Right ventricle myocardium inferior (tissue), 1 donor: ENCODE data around the gene SRGAP2C. TPM values are rescaled to one million over a fixed set of nuclear protein-coding genes. Genes with fewer than 3 reads are reported as not detected.
"Not testable (repeated sequence)": the region's sequence is repeated elsewhere in the genome, so short reads cannot be mapped to it uniquely, and the experiment has no call there.

Source experiments
- ATAC-seq: fragments of 200-7000 bp; cut with Tn5 transposase; one replicate; pipeline ENCODE4 v1.9.1; 2020; ENCODE audit warnings: mild to moderate bottlenecking, moderate library complexity
- DNase-seq: peaks from one replicate; pipeline ENCODE4 v3.0.0; 2021; ENCODE audit errors: missing footprints
- intact Hi-C: fragments of 100-400 bp; cut with DNase I; formaldehyde crosslinking; loops from one replicate; pipeline ENCODE4 v1.11.0; 2022
- long read RNA-seq: library from polyadenylated mRNA; unstranded; transcript quantifications from one replicate; pipeline ENCODE4 v2.0.0, GENCODE V29; 2021
- total RNA-seq: library from RNA; stranded (reverse); fragmentation: NEBNext Ultra II Directional; extraction: Animal tissue kit (Norgen Biotek cat#: 25700); gene quantifications from one replicate; pipeline ENCODE4 v1.2.1, GENCODE V29; 2021
- donor health status: DM: no; HTN: yes; CAD: no; lungs with severe emphysema.

Gene SRGAP2C
- total RNA-seq = 14.0 TPM
- long read RNA-seq, full-length matches to known transcripts = 2 of 6 reads
- long read RNA-seq, partial matches to known transcripts = 0 of 6 reads
- long read RNA-seq, other reads (novel, unspliced or antisense) = 4 of 6 reads

- intact Hi-C loops = not testable (repeated sequence)
- peak; percentile 93 for DNase-seq
- peak; percentile 94 for ATAC-seq
Observed at GRCh38 chr1:121184290-121185127, at the start of gene SRGAP2C, which contains the start of gene FAM72B. Gene SRGAP2C, plus strand, starts transcription at chr1:121184975. Its CDS starts 2,472 bp downstream, at chr1:121187447. Gene FAM72B, minus strand, starts transcription at chr1:121184340. Its CDS starts 851 bp downstream, at chr1:121183489.

- ATAC-seq, intact Hi-C loops, DNase-seq: not testable (repeated sequence)
Observed at GRCh38 chr1:121140393-121140792, 44.4 kb upstream of the SRGAP2C start.

- intact Hi-C loops, DNase-seq: not testable (repeated sequence)
- ATAC-seq = peak; percentile 65
Observed at GRCh38 chr1:121148489-121149190, 36.1 kb upstream of the SRGAP2C start.

- ATAC-seq = peak; percentile 49
Observed at GRCh38 chr1:121151294-121151693, 33.5 kb upstream of the SRGAP2C start.

GRCh38 chr1:121152788-121153187 lies 32.0 kb upstream of the SRGAP2C start:
- DNase-seq, intact Hi-C loops, ATAC-seq: not testable (repeated sequence)

More at GRCh38 chr1:121151294-121151693, 33.5 kb upstream of the SRGAP2C start:
- intact Hi-C loops, DNase-seq: not testable (repeated sequence)

- DNase-seq, intact Hi-C loops, ATAC-seq: not testable (repeated sequence)
Observed at GRCh38 chr1:121154811-121155210, 30.0 kb upstream of the SRGAP2C start.

- DNase-seq, intact Hi-C loops: not testable (repeated sequence)
- peak; percentile 36 for ATAC-seq
Observed at GRCh38 chr1:121155671-121156358, 29.0 kb upstream of the SRGAP2C start.

GRCh38 chr1:121156958-121157603 lies 27.7 kb upstream of the SRGAP2C start:
- peak; percentile 59 for ATAC-seq
- DNase-seq, intact Hi-C loops: not testable (repeated sequence)

GRCh38 chr1:121157609-121158008 lies 27.2 kb upstream of the SRGAP2C start:
- intact Hi-C loops, ATAC-seq, DNase-seq: not testable (repeated sequence)

GRCh38 chr1:121160118-121160517 lies 24.7 kb upstream of the SRGAP2C start:
- DNase-seq, intact Hi-C loops, ATAC-seq: not testable (repeated sequence)

GRCh38 chr1:121161199-121161901 lies 23.4 kb upstream of the SRGAP2C start:
- ATAC-seq, intact Hi-C loops, DNase-seq: not testable (repeated sequence)

GRCh38 chr1:121163850-121164757 lies 20.7 kb upstream of the SRGAP2C start:
- DNase-seq, intact Hi-C loops, ATAC-seq: not testable (repeated sequence)

GRCh38 chr1:121165296-121165695 lies 19.5 kb upstream of the SRGAP2C start:
- DNase-seq, ATAC-seq, intact Hi-C loops: not testable (repeated sequence)

- ATAC-seq, DNase-seq, intact Hi-C loops: not testable (repeated sequence)
Observed at GRCh38 chr1:121167225-121167738, 17.5 kb upstream of the SRGAP2C start.

GRCh38 chr1:121168152-121168668 lies 16.6 kb upstream of the SRGAP2C start:
- intact Hi-C loops, ATAC-seq, DNase-seq: not testable (repeated sequence)

- intact Hi-C loops, ATAC-seq, DNase-seq: not testable (repeated sequence)
Observed at GRCh38 chr1:121176649-121177048, 8.1 kb upstream of the SRGAP2C start.
